SK-N-SH (cell line): ENCODE data around the gene SMIM21. TPM values are rescaled to one million over a fixed set of nuclear protein-coding genes. Genes with fewer than 3 reads are reported as not detected.

ENCODE experiments used
- CTCF ChIA-PET: fragments of 300-600, 350-600 bp; formaldehyde crosslinking; extraction: SDS; loops from one replicate; lab custom pipeline; 2021; lab: Yijun Ruan, JAX
- POLR2A ChIA-PET: fragments of 350-600 bp; sonication (Branson Sonifier 250); formaldehyde crosslinking; extraction: SDS; loops from one replicate; lab custom pipeline; 2020; ENCODE audit warnings: antibody characterized with exemption, inconsistent platforms; lab: Yijun Ruan, JAX
- DNase-seq: peaks from one replicate; pipeline ENCODE4 v3.0.0; 2012
- H2AFZ ChIP-seq: fragments of 200-600 bp; sonication (generic); 2 replicates; pipeline ENCODE4 v1.8.1; 2016; ENCODE audit warnings: antibody characterized with exemption, mild to moderate bottlenecking, low read depth
- H3F3A ChIP-seq: fragments of 200-600 bp; sonication (generic); replicated peaks from 2 replicates; pipeline ENCODE3; 2016; ENCODE audit warnings: antibody characterized with exemption, mild to moderate bottlenecking; ENCODE audit not compliant: insufficient read depth
- H3K27ac ChIP-seq, 2 experiments: fragments of 200-500 bp in 1 of 2; fragments of 200-600 bp in 1 of 2; sonication (Bioruptor generic) in 1 of 2; sonication (generic), shearing (Covaris generic) in 1 of 2; 2 replicates each; pipeline versions ENCODE4 v1.5.1 to v1.6.1; 2014 to 2016; ENCODE audit warnings: low read depth in 2 of 2, inconsistent platforms in 1 of 2, low read length in 1 of 2, mild to moderate bottlenecking in 1 of 2, mixed read lengths in 1 of 2
- H3K27me3 ChIP-seq: fragments of 200-600 bp; sonication (generic), shearing (Covaris generic); 2 replicates; pipeline ENCODE4 v1.6.1; 2016; ENCODE audit warnings: mixed run types; ENCODE audit not compliant: insufficient read depth
- H3K36me3 ChIP-seq, 2 experiments: fragments of 200-500 bp in 1 of 2; fragments of 200-600 bp in 1 of 2; sonication (Bioruptor generic) in 1 of 2; sonication (generic) in 1 of 2; replicated peaks in 1 of 2; 2 replicates each; pipeline versions ENCODE3 to v1.5.1; 2014 to 2016; ENCODE audit warnings: low read length in 1 of 2, mild to moderate bottlenecking in 1 of 2; ENCODE audit not compliant: insufficient read depth in 2 of 2, control insufficient read depth in 1 of 2
- H3K4me1 ChIP-seq, 2 experiments: fragments of 200-500 bp in 1 of 2; fragments of 200-600 bp in 1 of 2; sonication (Bioruptor generic) in 1 of 2; sonication (generic), shearing (Covaris generic) in 1 of 2; 2 replicates each; pipeline versions ENCODE4 v1.5.1 to v1.6.1; 2014 to 2016; ENCODE audit warnings: low read depth in 1 of 2, low read length in 1 of 2, mixed run types in 1 of 2; ENCODE audit not compliant: insufficient read depth in 2 of 2, control insufficient read depth in 1 of 2
- H3K4me2 ChIP-seq: fragments of 200-600 bp; sonication (generic), shearing (Covaris generic); 2 replicates; pipeline ENCODE4 v1.6.1; 2017; ENCODE audit warnings: mixed run types
- H3K4me3 ChIP-seq, 2 experiments: fragments of 200-500 bp in 1 of 2; fragments of 200-600 bp in 1 of 2; sonication (Bioruptor generic) in 1 of 2; sonication (generic), shearing (Covaris generic) in 1 of 2; 2 replicates each; pipeline versions ENCODE4 v1.5.1 to v1.8.1; 2014 to 2016; ENCODE audit warnings: low read depth in 2 of 2, inconsistent platforms in 1 of 2, low read length in 1 of 2, mild to moderate bottlenecking in 1 of 2, mixed read lengths in 1 of 2, moderate library complexity in 1 of 2
- H3K79me2 ChIP-seq: fragments of 200-600 bp; sonication (generic); 2 replicates; pipeline ENCODE4 v1.8.1; 2017; ENCODE audit warnings: mild to moderate bottlenecking; ENCODE audit not compliant: insufficient read depth
- H3K9ac ChIP-seq: fragments of 200-600 bp; sonication (generic); 2 replicates; pipeline ENCODE4 v1.6.1; 2017; ENCODE audit warnings: mixed run types
- H3K9me2 ChIP-seq: fragments of 200-600 bp; sonication (generic); 2 replicates; pipeline ENCODE4 v1.6.1; 2017; ENCODE audit warnings: mixed run types
- H3K9me3 ChIP-seq: fragments of 200-600 bp; sonication (generic); 2 replicates; pipeline ENCODE4 v1.6.1; 2017; ENCODE audit warnings: mixed run types, mild to moderate bottlenecking, moderate library complexity
- H4K20me1 ChIP-seq: fragments of 200-600 bp; sonication (generic); 2 replicates; pipeline ENCODE4 v1.6.1; 2017; ENCODE audit warnings: mild to moderate bottlenecking, mixed run types; ENCODE audit not compliant: insufficient read depth
- CTCF ChIP-seq: fragments of 200-600 bp; sonication (generic); IDR thresholded peaks from 2 replicates; pipeline ENCODE4 v1.6.1; 2017; ENCODE audit warnings: antibody characterized with exemption, mild to moderate bottlenecking, moderate library complexity
- EP300 ChIP-seq, 2 experiments: IDR thresholded peaks; 2 replicates each; pipeline versions ENCODE4 v1.4.0 to v1.6.1; 2012; ENCODE audit warnings: borderline replicate concordance in 1 of 2, low read depth in 1 of 2, low read length in 1 of 2
- EZH2phosphoT487 ChIP-seq: fragments of 200-600 bp; sonication (generic); IDR thresholded peaks from 2 replicates; pipeline ENCODE4 v1.6.1; 2017; ENCODE audit warnings: low read depth, mixed run types, mild to moderate bottlenecking, antibody characterized with exemption, moderate library complexity, borderline replicate concordance
- FOXJ3 ChIP-seq: sonication (generic); formaldehyde crosslinking; IDR thresholded peaks from 2 replicates; pipeline ENCODE4 v1.5.1; 2020; ENCODE audit warnings: mild to moderate bottlenecking, missing genetic modification reagents
- GABPA ChIP-seq: IDR thresholded peaks from 2 replicates; pipeline ENCODE4 v1.4.0; 2012; ENCODE audit warnings: low read depth, mild to moderate bottlenecking
- IRF3 ChIP-seq: fragments of 150-350 bp; IDR thresholded peaks from 2 replicates; pipeline ENCODE4 v1.6.1; 2016; ENCODE audit warnings: mild to moderate bottlenecking, low read depth, low read length
- JUND ChIP-seq: IDR thresholded peaks from 2 replicates; pipeline ENCODE4 v1.4.0; 2012
- MEF2A ChIP-seq: IDR thresholded peaks from 2 replicates; pipeline ENCODE4 v1.4.0; 2012; ENCODE audit warnings: low read depth, borderline replicate concordance
- MXI1 ChIP-seq: IDR thresholded peaks from 2 replicates; pipeline ENCODE4 v1.6.1; 2012; ENCODE audit warnings: mild to moderate bottlenecking, low read depth, low read length, improper control_type of control experiment
- NFIC ChIP-seq: IDR thresholded peaks from 2 replicates; pipeline ENCODE4 v1.4.0; 2012; ENCODE audit warnings: borderline replicate concordance
- NRF1 ChIP-seq: IDR thresholded peaks from 2 replicates; pipeline ENCODE4 v1.6.1; 2012; ENCODE audit warnings: low read depth, mild to moderate bottlenecking, low read length
- POLR2AphosphoS5 ChIP-seq: IDR thresholded peaks from 2 replicates; pipeline ENCODE4 v1.6.1; 2012; ENCODE audit warnings: low read depth, low read length
- RFX5 ChIP-seq: IDR thresholded peaks from 2 replicates; pipeline ENCODE4 v1.6.1; 2012; ENCODE audit warnings: mild to moderate bottlenecking, improper control_type of control experiment, low read length
- SMC3 ChIP-seq: IDR thresholded peaks from 2 replicates; pipeline ENCODE4 v1.6.1; 2012; ENCODE audit warnings: low read depth, low read length, improper control_type of control experiment
- TAF1 ChIP-seq: IDR thresholded peaks from 2 replicates; pipeline ENCODE4 v1.6.1; 2012; ENCODE audit warnings: low read depth, mild to moderate bottlenecking, low read length, moderate library complexity, borderline replicate concordance
- YY1 ChIP-seq: IDR thresholded peaks from 2 replicates; pipeline ENCODE4 v1.4.0; 2012; ENCODE audit warnings: low read depth, mild to moderate bottlenecking
- WGBS: methylation state at CpG from one replicate; pipeline ENCODE4 v1.1.6; 2017; ENCODE audit warnings: low lambda C conversion rate; 5-methylcytosine and 5-hydroxymethylcytosine counted together
- polyA plus RNA-seq, 3 experiments: library from polyadenylated mRNA; depleted of rRNA; stranded (reverse); fragments of >200 nt; gene quantifications; 2 replicates each; pipeline ENCODE4 v1.2.3, GENCODE V29; 2012
- TF ChIP-seq, protein P1 (sequence below): IDR thresholded peaks from 2 replicates; pipeline ENCODE4 v1.6.1; 2012; ENCODE audit warnings: mild to moderate bottlenecking, low read depth, low read length, moderate library complexity
- TF ChIP-seq, protein P2 (sequence below): IDR thresholded peaks from 2 replicates; pipeline ENCODE4 v1.4.0; 2012; ENCODE audit warnings: low read depth, borderline replicate concordance
- TF ChIP-seq, protein P3 (sequence below): IDR thresholded peaks from 2 replicates; pipeline ENCODE4; 2012

The SMIM21 gene
- polyA plus RNA-seq, 1 of the 3 experiments (the other 2 are of a cell fraction), result not detected

GRCh38 chr18:75408554-75409506 lies 18.7 kb downstream of the SMIM21 start (continued):
- TF ChIP-seq, protein P1, sequence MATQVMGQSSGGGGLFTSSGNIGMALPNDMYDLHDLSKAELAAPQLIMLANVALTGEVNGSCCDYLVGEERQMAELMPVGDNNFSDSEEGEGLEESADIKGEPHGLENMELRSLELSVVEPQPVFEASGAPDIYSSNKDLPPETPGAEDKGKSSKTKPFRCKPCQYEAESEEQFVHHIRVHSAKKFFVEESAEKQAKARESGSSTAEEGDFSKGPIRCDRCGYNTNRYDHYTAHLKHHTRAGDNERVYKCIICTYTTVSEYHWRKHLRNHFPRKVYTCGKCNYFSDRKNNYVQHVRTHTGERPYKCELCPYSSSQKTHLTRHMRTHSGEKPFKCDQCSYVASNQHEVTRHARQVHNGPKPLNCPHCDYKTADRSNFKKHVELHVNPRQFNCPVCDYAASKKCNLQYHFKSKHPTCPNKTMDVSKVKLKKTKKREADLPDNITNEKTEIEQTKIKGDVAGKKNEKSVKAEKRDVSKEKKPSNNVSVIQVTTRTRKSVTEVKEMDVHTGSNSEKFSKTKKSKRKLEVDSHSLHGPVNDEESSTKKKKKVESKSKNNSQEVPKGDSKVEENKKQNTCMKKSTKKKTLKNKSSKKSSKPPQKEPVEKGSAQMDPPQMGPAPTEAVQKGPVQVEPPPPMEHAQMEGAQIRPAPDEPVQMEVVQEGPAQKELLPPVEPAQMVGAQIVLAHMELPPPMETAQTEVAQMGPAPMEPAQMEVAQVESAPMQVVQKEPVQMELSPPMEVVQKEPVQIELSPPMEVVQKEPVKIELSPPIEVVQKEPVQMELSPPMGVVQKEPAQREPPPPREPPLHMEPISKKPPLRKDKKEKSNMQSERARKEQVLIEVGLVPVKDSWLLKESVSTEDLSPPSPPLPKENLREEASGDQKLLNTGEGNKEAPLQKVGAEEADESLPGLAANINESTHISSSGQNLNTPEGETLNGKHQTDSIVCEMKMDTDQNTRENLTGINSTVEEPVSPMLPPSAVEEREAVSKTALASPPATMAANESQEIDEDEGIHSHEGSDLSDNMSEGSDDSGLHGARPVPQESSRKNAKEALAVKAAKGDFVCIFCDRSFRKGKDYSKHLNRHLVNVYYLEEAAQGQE, result peak; percentile 9; the same call in 1 of the 2 replicates
- TF ChIP-seq YY1 (no peak), POLR2AphosphoS5 (peak; percentile 52; the same call in 1 of the 2 replicates), EZH2phosphoT487 (no peak), FOXJ3 (CRISPR knock-in tag) (no peak), JUND (peak; percentile 97), EP300 (IDR thresholded peaks at IDR 0.05; ENCODE audit: borderline replicate concordance in 1 of 2, low read depth in 1 of 2, low read length in 1 of 2) (peak in 1 of 2 experiments; percentile 85; a peak in 1 of 4 replicates), NRF1 (no peak), GABPA (no peak)
- TF ChIP-seq, all 33 proteins: peak for 13

DNA sequence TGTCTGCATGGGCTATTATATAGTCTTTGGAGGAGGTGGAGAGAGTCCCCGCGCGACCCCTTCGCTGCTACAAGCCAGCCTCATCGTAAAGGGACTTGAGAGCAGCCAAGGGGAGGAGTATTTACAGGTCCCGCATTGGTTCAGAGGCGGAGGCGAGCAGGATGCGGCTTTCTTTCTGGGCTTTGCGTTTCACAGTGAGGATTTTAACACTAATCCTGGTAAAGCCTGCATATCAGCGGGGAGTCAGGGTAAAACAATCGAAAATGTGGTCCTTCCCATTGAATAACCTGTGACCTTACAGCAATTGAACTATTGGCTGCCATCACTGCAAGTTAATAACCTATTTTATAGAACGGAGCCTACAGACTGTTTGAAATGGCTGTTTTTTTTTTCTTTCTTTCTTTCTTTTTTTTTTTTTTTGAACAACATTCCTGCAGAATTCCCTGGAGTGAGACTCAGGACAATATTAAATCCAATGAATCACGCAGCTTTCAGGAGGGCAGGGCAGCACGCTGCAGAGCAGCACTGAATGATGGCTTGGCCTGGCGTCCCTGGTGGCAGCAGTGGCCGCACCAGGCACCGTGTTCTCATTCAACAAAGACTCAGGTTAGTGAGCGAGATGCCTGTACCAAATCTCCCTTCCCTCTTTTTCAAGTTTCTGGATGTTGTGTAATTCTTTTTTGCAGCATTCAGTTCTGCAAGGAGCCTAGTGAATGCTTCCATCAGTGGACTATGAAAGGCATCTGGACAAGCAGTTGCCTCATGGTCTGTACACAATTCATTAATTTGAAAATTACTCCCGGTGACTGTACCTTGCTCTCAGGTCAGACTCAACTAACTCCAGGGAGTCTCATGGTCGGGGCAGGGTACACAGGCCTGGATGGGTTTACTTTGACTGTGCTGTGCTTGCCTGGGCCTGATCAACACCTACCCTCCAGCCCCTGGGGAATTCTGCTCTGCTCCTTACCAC lies 19.8 kb downstream of the SMIM21 start:
- Histone ChIP-seq H3K36me3 (no peaks in the 10 kb centered on the region), H3K27ac (peak overlapping the region in 1 of 2 experiments; percentile 67; a peak in 2 of 4 replicates), H4K20me1 (no peaks in the 10 kb centered on the region), H3K4me2 (no peak overlapping the region), H3K4me1 (no peaks in the 10 kb centered on the region), H2AFZ (no peak overlapping the region), H3K4me3 (no peak overlapping the region), H3K9me3 (no peaks in the 10 kb centered on the region), H3K27me3 (no peaks in the 10 kb centered on the region), H3K9ac (no peak overlapping the region), H3K79me2 (no peaks in the 10 kb centered on the region), H3F3A (no peaks in the 10 kb centered on the region), H3K9me2 (no peaks in the 10 kb centered on the region)
- CTCF ChIA-PET, result no interaction called here
- WGBS, result 85% methylated on average over 18 of the region's 21 CpGs
- POLR2A ChIA-PET, result no interaction called here
- DNase-seq, result no peak
- TF ChIP-seq MEF2A, result no peak
- TF ChIP-seq MXI1, result no peak
- no peak for TF ChIP-seq RFX5
- TF ChIP-seq CTCF, result no peak
- TF ChIP-seq IRF3, result no peak
- TF ChIP-seq NFIC, result no peak
- no peak for TF ChIP-seq EP300 (IDR thresholded peaks at IDR 0.05; ENCODE audit: borderline replicate concordance in 1 of 2, low read depth in 1 of 2, low read length in 1 of 2)
- TF ChIP-seq TAF1, result no peak
- no peak for TF ChIP-seq SMC3
- TF ChIP-seq, protein P2, sequence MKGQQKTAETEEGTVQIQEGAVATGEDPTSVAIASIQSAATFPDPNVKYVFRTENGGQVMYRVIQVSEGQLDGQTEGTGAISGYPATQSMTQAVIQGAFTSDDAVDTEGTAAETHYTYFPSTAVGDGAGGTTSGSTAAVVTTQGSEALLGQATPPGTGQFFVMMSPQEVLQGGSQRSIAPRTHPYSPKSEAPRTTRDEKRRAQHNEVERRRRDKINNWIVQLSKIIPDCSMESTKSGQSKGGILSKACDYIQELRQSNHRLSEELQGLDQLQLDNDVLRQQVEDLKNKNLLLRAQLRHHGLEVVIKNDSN, result no peak
- TF ChIP-seq, protein P3, sequence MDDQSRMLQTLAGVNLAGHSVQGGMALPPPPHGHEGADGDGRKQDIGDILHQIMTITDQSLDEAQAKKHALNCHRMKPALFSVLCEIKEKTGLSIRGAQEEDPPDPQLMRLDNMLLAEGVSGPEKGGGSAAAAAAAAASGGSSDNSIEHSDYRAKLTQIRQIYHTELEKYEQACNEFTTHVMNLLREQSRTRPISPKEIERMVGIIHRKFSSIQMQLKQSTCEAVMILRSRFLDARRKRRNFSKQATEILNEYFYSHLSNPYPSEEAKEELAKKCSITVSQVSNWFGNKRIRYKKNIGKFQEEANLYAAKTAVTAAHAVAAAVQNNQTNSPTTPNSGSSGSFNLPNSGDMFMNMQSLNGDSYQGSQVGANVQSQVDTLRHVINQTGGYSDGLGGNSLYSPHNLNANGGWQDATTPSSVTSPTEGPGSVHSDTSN, result no peak
